SK-N-SH (cell line): ENCODE results near the gene C19orf53. TPM values are rescaled to one million over a fixed set of nuclear protein-coding genes. Genes with fewer than 3 reads are reported as not detected.

Experiments used
- CTCF ChIA-PET: fragments of 300-600, 350-600 bp; formaldehyde crosslinking; extraction: SDS; loops from one replicate; lab custom pipeline; 2021; lab: Yijun Ruan, JAX
- POLR2A ChIA-PET: fragments of 350-600 bp; sonication (Branson Sonifier 250); formaldehyde crosslinking; extraction: SDS; loops from one replicate; lab custom pipeline; 2020; ENCODE audit warnings: antibody characterized with exemption, inconsistent platforms; lab: Yijun Ruan, JAX
- DNase-seq: peaks from one replicate; pipeline ENCODE4 v3.0.0; 2012
- H2AFZ ChIP-seq: fragments of 200-600 bp; sonication (generic); 2 replicates; pipeline ENCODE4 v1.8.1; 2016; ENCODE audit warnings: antibody characterized with exemption, mild to moderate bottlenecking, low read depth
- H3F3A ChIP-seq: fragments of 200-600 bp; sonication (generic); replicated peaks from 2 replicates; pipeline ENCODE3; 2016; ENCODE audit warnings: antibody characterized with exemption, mild to moderate bottlenecking; ENCODE audit not compliant: insufficient read depth
- H3K27ac ChIP-seq, 2 experiments: fragments of 200-500 bp in 1 of 2; fragments of 200-600 bp in 1 of 2; sonication (Bioruptor generic) in 1 of 2; sonication (generic), shearing (Covaris generic) in 1 of 2; 2 replicates each; pipeline versions ENCODE4 v1.5.1 to v1.6.1; 2014 to 2016; ENCODE audit warnings: low read depth in 2 of 2, inconsistent platforms in 1 of 2, low read length in 1 of 2, mild to moderate bottlenecking in 1 of 2, mixed read lengths in 1 of 2
- H3K27me3 ChIP-seq: fragments of 200-600 bp; sonication (generic), shearing (Covaris generic); 2 replicates; pipeline ENCODE4 v1.6.1; 2016; ENCODE audit warnings: mixed run types; ENCODE audit not compliant: insufficient read depth
- H3K36me3 ChIP-seq, 2 experiments: fragments of 200-500 bp in 1 of 2; fragments of 200-600 bp in 1 of 2; sonication (Bioruptor generic) in 1 of 2; sonication (generic) in 1 of 2; replicated peaks in 1 of 2; 2 replicates each; pipeline versions ENCODE3 to v1.5.1; 2014 to 2016; ENCODE audit warnings: low read length in 1 of 2, mild to moderate bottlenecking in 1 of 2; ENCODE audit not compliant: insufficient read depth in 2 of 2, control insufficient read depth in 1 of 2
- H3K4me1 ChIP-seq, 2 experiments: fragments of 200-500 bp in 1 of 2; fragments of 200-600 bp in 1 of 2; sonication (Bioruptor generic) in 1 of 2; sonication (generic), shearing (Covaris generic) in 1 of 2; 2 replicates each; pipeline versions ENCODE4 v1.5.1 to v1.6.1; 2014 to 2016; ENCODE audit warnings: low read depth in 1 of 2, low read length in 1 of 2, mixed run types in 1 of 2; ENCODE audit not compliant: insufficient read depth in 2 of 2, control insufficient read depth in 1 of 2
- H3K4me2 ChIP-seq: fragments of 200-600 bp; sonication (generic), shearing (Covaris generic); 2 replicates; pipeline ENCODE4 v1.6.1; 2017; ENCODE audit warnings: mixed run types
- H3K4me3 ChIP-seq, 2 experiments: fragments of 200-500 bp in 1 of 2; fragments of 200-600 bp in 1 of 2; sonication (Bioruptor generic) in 1 of 2; sonication (generic), shearing (Covaris generic) in 1 of 2; 2 replicates each; pipeline versions ENCODE4 v1.5.1 to v1.8.1; 2014 to 2016; ENCODE audit warnings: low read depth in 2 of 2, inconsistent platforms in 1 of 2, low read length in 1 of 2, mild to moderate bottlenecking in 1 of 2, mixed read lengths in 1 of 2, moderate library complexity in 1 of 2
- H3K79me2 ChIP-seq: fragments of 200-600 bp; sonication (generic); 2 replicates; pipeline ENCODE4 v1.8.1; 2017; ENCODE audit warnings: mild to moderate bottlenecking; ENCODE audit not compliant: insufficient read depth
- H3K9ac ChIP-seq: fragments of 200-600 bp; sonication (generic); 2 replicates; pipeline ENCODE4 v1.6.1; 2017; ENCODE audit warnings: mixed run types
- H3K9me2 ChIP-seq: fragments of 200-600 bp; sonication (generic); 2 replicates; pipeline ENCODE4 v1.6.1; 2017; ENCODE audit warnings: mixed run types
- H3K9me3 ChIP-seq: fragments of 200-600 bp; sonication (generic); 2 replicates; pipeline ENCODE4 v1.6.1; 2017; ENCODE audit warnings: mixed run types, mild to moderate bottlenecking, moderate library complexity
- H4K20me1 ChIP-seq: fragments of 200-600 bp; sonication (generic); 2 replicates; pipeline ENCODE4 v1.6.1; 2017; ENCODE audit warnings: mild to moderate bottlenecking, mixed run types; ENCODE audit not compliant: insufficient read depth
- CHD2 ChIP-seq: fragments of 150-350 bp; IDR thresholded peaks from 2 replicates; pipeline ENCODE4 v1.6.1; 2018; ENCODE audit warnings: low read length; ENCODE audit not compliant: partially characterized antibody
- FOXJ3 ChIP-seq: sonication (generic); formaldehyde crosslinking; IDR thresholded peaks from 2 replicates; pipeline ENCODE4 v1.5.1; 2020; ENCODE audit warnings: mild to moderate bottlenecking, missing genetic modification reagents
- GABPA ChIP-seq: IDR thresholded peaks from 2 replicates; pipeline ENCODE4 v1.4.0; 2012; ENCODE audit warnings: low read depth, mild to moderate bottlenecking
- JUND ChIP-seq: IDR thresholded peaks from 2 replicates; pipeline ENCODE4 v1.4.0; 2012
- MXI1 ChIP-seq: IDR thresholded peaks from 2 replicates; pipeline ENCODE4 v1.6.1; 2012; ENCODE audit warnings: mild to moderate bottlenecking, low read depth, low read length, improper control_type of control experiment
- NFIC ChIP-seq: IDR thresholded peaks from 2 replicates; pipeline ENCODE4 v1.4.0; 2012; ENCODE audit warnings: borderline replicate concordance
- RCOR1 ChIP-seq: fragments of 150-350 bp; IDR thresholded peaks from 2 replicates; pipeline ENCODE4 v1.6.1; 2017; ENCODE audit warnings: antibody characterized with exemption, low read length
- SIN3A ChIP-seq: IDR thresholded peaks from 2 replicates; pipeline ENCODE4 v1.6.1; 2012; ENCODE audit warnings: low read depth, mild to moderate bottlenecking, low read length, moderate library complexity, borderline replicate concordance
- WGBS: methylation state at CpG from one replicate; pipeline ENCODE4 v1.1.6; 2017; ENCODE audit warnings: low lambda C conversion rate; 5-methylcytosine and 5-hydroxymethylcytosine counted together
- polyA plus RNA-seq, 3 experiments: library from polyadenylated mRNA; depleted of rRNA; stranded (reverse); fragments of >200 nt; gene quantifications; 2 replicates each; pipeline ENCODE4 v1.2.3, GENCODE V29; 2012
- TF ChIP-seq, protein P1 (sequence below): fragments of 150-350 bp; IDR thresholded peaks from 2 replicates; pipeline ENCODE4 v1.6.1; 2017; ENCODE audit warnings: antibody characterized with exemption, low read length, low read depth, borderline replicate concordance
- TF ChIP-seq, protein P2 (sequence below): fragments of 150-350 bp; IDR thresholded peaks from 2 replicates; pipeline ENCODE4 v1.6.1; 2016; ENCODE audit warnings: mild to moderate bottlenecking, low read depth, low read length
- TF ChIP-seq, protein P3 (sequence below): IDR thresholded peaks from 2 replicates; pipeline ENCODE4 v1.4.0; 2012; ENCODE audit warnings: low read depth, borderline replicate concordance

C19orf53 gene
- polyA plus RNA-seq, 1 of the 3 experiments (the other 2 are of a cell fraction): 554 TPM

DNA sequence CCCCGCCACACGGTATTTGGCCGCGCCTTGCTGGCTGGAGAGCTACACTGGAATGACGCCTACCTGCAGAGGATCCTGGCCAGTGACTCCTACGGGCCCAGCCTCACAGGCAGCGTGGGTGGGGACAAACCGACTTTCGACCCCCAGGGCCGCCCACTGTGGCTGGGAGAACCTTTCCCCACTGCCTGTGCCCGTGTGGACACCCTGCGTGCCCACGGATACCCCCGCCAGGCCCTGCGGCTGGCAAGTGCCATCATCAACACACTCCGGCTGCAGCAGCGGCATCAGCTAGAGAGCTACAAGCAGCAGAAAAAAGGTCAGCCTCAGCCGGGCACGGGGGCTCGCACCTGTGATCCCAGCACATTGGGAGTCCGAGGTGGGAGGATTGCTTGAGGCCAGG lies 40.3 kb downstream of the C19orf53 start:
- no peak overlapping the region for H2AFZ ChIP-seq
- no peaks in the 10 kb centered on the region for H3K9me3 ChIP-seq
- DNase-seq: no peak
- no peaks in the 10 kb centered on the region for H3K79me2 ChIP-seq
- H3K4me3 ChIP-seq: no peak overlapping the region
- TF ChIP-seq, protein P1, sequence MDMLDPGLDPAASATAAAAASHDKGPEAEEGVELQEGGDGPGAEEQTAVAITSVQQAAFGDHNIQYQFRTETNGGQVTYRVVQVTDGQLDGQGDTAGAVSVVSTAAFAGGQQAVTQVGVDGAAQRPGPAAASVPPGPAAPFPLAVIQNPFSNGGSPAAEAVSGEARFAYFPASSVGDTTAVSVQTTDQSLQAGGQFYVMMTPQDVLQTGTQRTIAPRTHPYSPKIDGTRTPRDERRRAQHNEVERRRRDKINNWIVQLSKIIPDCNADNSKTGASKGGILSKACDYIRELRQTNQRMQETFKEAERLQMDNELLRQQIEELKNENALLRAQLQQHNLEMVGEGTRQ: no peak
- TF ChIP-seq GABPA: no peak
- TF ChIP-seq, all 33 proteins: peak for 0
- POLR2A ChIA-PET: no interaction called here
- Histone ChIP-seq H3K4me2 (no peak overlapping the region), H3K36me3 (peaks cover 18 to 21% of the 10 kb centered on the region in 2 experiments), H3K9me2 (no peaks in the 10 kb centered on the region), H3F3A (peaks cover 6% of the 10 kb centered on the region), H3K27ac (no peak overlapping the region), H4K20me1 (no peaks in the 10 kb centered on the region), H3K27me3 (no peaks in the 10 kb centered on the region), H3K4me1 (no peaks in the 10 kb centered on the region; a peak in 1 of 4 replicates), H3K9ac (no peak overlapping the region)
- CTCF ChIA-PET: no interaction called here
- 95% methylated on average over 11 of the region's 21 CpGs for WGBS

GRCh38 chr19:13817018-13817614 lies 42.9 kb downstream of the C19orf53 start:
- Histone ChIP-seq H3K27ac (no peak overlapping the region), H3K4me2 (no peak overlapping the region), H3K9ac (no peak overlapping the region), H3K4me1 (no peaks in the 10 kb centered on the region; a peak in 1 of 4 replicates), H3K79me2 (no peaks in the 10 kb centered on the region), H3K36me3 (peaks cover 20 to 31% of the 10 kb centered on the region in 2 experiments), H3F3A (peaks cover 22% of the 10 kb centered on the region), H2AFZ (no peak overlapping the region), H3K4me3 (no peak overlapping the region), H3K9me3 (no peaks in the 10 kb centered on the region), H3K27me3 (no peaks in the 10 kb centered on the region), H4K20me1 (no peaks in the 10 kb centered on the region; the same call in 1 of the 2 replicates), H3K9me2 (no peaks in the 10 kb centered on the region)
- TF ChIP-seq CHD2 (no peak), MXI1 (no peak), SIN3A (no peak), FOXJ3 (CRISPR knock-in tag) (no peak), RCOR1 (no peak), JUND (no peak), NFIC (no peak), GABPA (no peak)
- TF ChIP-seq, protein P2, sequence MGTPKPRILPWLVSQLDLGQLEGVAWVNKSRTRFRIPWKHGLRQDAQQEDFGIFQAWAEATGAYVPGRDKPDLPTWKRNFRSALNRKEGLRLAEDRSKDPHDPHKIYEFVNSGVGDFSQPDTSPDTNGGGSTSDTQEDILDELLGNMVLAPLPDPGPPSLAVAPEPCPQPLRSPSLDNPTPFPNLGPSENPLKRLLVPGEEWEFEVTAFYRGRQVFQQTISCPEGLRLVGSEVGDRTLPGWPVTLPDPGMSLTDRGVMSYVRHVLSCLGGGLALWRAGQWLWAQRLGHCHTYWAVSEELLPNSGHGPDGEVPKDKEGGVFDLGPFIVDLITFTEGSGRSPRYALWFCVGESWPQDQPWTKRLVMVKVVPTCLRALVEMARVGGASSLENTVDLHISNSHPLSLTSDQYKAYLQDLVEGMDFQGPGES: no peak
- TF ChIP-seq, protein P3, sequence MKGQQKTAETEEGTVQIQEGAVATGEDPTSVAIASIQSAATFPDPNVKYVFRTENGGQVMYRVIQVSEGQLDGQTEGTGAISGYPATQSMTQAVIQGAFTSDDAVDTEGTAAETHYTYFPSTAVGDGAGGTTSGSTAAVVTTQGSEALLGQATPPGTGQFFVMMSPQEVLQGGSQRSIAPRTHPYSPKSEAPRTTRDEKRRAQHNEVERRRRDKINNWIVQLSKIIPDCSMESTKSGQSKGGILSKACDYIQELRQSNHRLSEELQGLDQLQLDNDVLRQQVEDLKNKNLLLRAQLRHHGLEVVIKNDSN: no peak
- POLR2A ChIA-PET: no interaction called here
- no peak for DNase-seq
- WGBS: 86% methylated on average over 7 of the region's 11 CpGs
- CTCF ChIA-PET: interaction anchor here (1.6 to 1.7 kb wide), 2 partner anchors 12 to 45 kb away, joined by 4 to 5 read pairs; no protein-coding TSS in a partner anchor
